Frontal cortex (tissue), 4 donors: ENCODE data around the gene ZMYND8. TPM values are rescaled to one million over a fixed set of nuclear protein-coding genes. Genes with fewer than 3 reads are reported as not detected.
A peak's percentile ranks its signal among the peaks of the same experiment; 100 is the strongest.
"Not testable (repeated sequence)": the region's sequence is repeated elsewhere in the genome, so short reads cannot be mapped to it uniquely, and the experiment has no call there.

Experiments used
- DNase-seq, 2 donors: peaks; one replicate each; pipeline ENCODE4 v3.0.0; 2012; ENCODE audit warnings: low spot score in 2 of 2
- FAIRE-seq: peaks from 2 replicates; lab custom pipeline; 2012; peaks lifted over from hg19 to GRCh38; lab: Jason Lieb, UNC
- total RNA-seq: library from RNA; depleted of rRNA; stranded (reverse); fragments of >200 nt; gene quantifications from one replicate; pipeline ENCODE4 v1.2.3, GENCODE V29; 2014
- donor health status: control.
- donor health status: control.
- donor health status: control.

ZMYND8 gene
- total RNA-seq, 1 donor from 2014 or later: 36.7 TPM

DNA sequence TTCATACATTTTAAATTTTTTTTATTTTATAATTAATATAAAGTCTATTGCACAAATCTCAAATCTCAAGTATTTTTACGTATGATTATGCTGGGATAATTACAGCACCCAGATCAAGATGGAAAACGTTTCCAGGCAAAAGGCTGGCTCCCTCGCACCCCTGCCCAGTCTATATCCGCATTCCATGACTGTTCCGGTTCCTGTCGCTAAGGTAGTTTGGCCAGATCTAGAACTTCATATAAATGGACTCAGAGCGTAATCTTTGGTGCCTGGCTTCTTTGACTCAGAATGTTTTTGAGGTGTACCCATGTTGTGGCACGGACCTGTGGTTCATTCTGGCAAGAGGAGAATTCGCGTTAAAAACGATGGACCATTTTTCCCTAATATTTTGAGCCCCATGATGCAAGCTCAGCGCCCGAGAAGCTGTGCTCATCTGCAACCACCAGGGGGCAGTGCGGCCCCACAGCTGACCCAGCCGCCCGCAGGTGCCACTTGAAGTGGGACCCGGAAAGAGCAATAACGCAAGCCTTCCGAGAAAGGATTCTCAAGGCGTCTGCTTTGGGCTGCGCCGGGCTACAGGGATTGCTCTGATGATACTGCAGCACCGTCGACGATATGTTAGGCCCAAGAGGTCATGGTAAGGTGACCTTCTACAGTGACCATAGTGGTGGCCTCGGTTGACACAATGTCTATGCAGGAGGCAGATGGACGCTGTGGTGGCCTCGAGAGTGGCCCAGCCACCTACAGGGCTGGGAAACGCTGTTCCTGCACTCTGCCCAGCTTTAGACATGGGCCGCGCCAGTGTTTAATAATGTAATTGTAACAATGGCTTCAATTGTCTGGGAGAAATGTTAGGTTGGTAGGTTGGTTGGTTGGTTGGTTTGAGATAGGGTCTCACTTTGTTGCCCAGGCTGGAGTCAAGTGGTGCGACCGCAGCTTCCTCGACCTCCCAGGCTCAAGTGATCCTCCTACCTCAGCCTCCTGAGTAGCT, 160.1 kb downstream of the ZMYND8 start:
- FAIRE-seq (no peak), DNase-seq (peak; percentile 44 to 70)

- DNase-seq (no peak), FAIRE-seq (no peak)
Observed at GRCh38 chr20:47195573-47195972, 160.9 kb downstream of the ZMYND8 start.

DNA sequence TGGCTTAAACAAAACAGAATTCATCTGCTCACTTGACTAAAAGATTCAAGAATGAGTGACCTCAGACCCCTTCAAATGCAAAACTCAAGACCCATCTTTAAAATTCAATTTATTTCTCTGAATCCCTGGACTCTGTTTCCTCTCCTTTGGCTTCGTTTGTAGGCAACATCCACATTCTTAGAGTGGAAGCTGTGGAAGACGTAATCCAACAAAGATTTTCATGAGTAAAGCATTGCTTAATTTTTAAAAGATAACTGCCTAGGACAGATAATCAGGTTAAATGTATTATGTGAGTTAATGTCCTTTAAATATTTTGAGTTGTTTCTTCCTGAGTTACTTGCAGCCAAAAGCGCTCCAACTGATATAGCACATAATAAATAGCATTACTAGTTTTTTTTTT, 164.5 kb downstream of the ZMYND8 start:
- no peak for FAIRE-seq

GRCh38 chr20:47191074-47191673, 165.3 kb downstream of the ZMYND8 start:
- no peak for FAIRE-seq
- no peak for DNase-seq

More for the DNA sequence above, 164.5 kb downstream of the ZMYND8 start:
- DNase-seq: no peak

- DNase-seq (no peak), FAIRE-seq (no peak)
Observed at GRCh38 chr20:47189060-47189459, 167.4 kb downstream of the ZMYND8 start.

- no peak for FAIRE-seq
- DNase-seq: no peak
Observed at GRCh38 chr20:47188540-47188939, 168.0 kb downstream of the ZMYND8 start.

DNA sequence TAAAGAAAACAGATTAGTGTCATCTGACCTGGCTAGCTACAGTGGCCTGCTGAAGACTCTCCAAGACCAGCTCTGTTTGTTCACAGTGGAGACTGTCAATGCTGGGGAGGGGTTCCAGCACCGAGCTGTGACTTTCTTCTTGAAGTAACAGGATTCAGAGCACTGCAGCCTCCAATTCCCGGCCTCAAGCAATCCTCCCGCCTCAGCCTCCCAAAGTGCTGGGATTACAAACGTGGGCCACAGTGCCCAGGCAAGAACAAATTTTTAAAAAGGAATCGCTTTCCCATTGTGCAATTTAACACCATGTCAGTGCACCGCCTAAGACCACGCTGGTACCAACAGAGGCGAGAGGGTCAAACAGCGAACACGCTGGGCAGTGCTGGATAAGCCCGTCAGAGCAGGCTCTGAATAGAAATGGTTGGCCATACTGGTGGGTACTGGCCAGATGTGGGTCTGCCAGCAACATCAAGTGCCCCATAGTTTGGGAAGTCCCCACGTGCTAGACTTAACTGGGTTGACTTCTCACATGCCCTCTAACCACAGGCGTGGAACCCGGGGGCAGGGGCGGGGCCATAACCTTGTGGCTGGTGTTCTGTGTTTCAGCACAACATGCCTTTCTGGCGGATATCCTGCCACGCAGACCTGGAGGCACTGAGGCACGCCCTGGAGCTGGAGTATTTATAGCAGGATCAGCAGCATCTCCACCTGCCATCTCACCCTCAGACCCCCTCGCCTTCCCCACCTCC, 168.9 kb downstream of the ZMYND8 start:
- DNase-seq (no peak), FAIRE-seq (no peak)

DNA sequence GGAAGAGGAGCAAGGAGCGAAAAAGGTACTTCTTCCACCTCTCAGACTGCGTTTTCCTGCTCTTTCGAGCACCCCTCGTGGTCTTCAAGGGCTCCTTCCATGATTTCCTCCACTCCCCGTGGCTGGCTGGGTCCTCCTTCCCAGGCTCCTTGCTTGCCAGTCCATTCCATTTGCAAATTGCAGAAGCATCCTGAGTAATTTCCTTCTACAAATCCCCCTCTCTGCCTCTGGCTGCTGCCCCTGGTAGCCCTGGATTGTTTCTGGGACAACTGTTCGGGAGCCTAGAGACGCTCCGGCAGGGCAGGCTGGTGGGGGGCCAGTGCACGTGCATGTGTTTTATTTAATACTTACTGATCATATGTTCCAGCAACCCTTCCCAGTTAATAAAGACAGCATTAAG, 173.1 kb downstream of the ZMYND8 start:
- FAIRE-seq: no peak
- DNase-seq: no peak

DNA sequence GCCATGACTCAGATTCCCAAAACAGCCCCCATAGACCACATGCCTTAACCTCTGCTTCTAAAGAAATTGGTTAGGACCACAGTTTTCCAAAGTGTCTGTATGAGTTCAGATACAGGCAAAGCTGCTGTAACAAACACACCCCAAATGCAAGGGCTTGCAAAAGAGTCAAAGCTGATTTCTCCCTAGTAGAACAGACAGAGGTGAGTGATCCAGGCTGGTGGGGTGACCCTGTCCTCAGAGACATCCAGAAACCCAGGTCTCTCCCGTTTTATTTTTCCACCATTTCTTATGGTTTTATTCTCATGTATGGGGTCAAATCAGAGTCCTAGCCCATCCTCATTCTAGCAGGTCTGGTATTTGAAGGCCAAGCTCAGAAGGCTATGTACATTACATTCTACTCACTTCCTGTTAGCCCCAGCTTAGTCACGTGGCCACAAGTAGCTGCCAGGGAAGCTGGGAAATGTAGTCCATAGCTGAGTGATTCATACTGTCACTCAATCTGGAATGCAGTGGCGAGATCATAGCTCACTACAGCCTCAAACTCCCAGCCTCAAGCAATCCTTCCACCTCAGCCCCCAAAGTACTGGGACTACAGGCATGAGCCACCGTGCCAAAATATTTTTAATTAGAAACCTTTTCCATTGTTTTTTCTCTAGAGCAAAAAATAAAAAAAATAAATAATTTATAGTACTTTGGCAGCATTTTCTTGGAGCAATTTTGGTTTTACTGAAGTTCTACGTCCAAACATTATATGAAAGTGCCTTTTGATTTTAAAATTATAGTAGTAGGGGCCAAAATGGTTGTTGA, 175.2 kb downstream of the ZMYND8 start:
- no peak for FAIRE-seq
- DNase-seq: no peak

- DNase-seq: no peak
- no peak for FAIRE-seq
Observed at GRCh38 chr20:47179267-47179666, 177.2 kb downstream of the ZMYND8 start.

DNA sequence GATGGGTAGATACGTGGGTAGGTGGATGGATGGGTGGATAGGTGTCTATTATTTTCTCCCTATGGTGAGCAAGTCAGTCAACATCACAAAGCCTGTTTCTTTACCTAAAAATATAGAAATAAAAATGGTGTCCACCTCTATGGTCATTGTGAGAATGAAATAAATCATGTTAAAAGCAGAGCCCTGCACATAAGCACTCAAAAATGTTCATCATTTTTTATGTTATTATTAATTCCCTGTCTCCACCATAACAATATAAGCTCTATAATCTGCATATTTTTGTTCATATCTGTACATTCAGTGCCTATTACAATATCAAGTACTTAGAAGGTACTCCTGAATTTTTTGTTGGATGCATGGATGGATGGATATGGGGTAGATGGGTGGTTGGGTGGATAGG, 177.6 kb downstream of the ZMYND8 start:
- FAIRE-seq: no peak

DNA sequence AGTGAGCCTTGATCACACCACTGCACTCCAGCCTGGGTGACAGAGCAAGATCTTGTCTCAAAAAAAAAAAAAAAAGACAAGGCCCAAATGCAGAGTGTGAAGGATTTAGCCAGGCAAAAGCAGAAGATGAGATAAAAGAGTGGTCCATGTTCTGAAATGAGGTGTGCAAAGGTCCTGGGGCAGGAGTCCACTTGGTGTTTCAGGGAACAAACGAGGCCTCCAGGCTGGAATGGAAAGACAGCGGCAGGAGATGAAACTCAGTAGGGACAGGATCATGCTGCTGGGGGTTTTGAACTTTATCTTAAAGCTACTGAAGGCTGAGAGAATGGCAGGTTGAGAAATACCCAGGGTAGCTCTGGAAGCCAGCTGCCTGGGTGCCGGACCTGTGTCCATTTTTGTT, 178.2 kb downstream of the ZMYND8 start:
- no peak for FAIRE-seq
- no peak for DNase-seq

More for the DNA sequence above, 177.6 kb downstream of the ZMYND8 start:
- DNase-seq: no peak

GRCh38 chr20:47176217-47176616, 180.3 kb downstream of the ZMYND8 start:
- not testable (repeated sequence) for FAIRE-seq, DNase-seq

DNA sequence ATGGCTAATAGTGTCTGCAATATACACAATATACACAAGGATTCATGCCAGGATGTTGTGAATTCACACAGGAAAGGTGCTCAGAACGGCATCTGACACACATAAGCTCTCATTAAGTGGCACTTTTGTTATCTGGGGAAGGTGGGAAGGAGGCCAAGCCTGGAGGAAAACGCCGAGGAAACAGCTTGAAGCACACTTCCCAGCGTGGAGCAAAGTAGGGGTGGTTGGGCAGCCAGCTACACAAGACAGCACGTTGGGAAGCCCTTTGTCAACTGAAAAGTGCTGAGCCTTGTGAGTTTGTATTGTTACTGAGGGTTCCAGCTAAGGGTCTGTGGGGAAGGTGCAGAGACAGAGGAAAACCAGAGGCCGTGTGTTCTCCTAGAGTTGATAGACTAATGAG, 181.0 kb downstream of the ZMYND8 start:
- no peak for DNase-seq
- FAIRE-seq: no peak

DNA sequence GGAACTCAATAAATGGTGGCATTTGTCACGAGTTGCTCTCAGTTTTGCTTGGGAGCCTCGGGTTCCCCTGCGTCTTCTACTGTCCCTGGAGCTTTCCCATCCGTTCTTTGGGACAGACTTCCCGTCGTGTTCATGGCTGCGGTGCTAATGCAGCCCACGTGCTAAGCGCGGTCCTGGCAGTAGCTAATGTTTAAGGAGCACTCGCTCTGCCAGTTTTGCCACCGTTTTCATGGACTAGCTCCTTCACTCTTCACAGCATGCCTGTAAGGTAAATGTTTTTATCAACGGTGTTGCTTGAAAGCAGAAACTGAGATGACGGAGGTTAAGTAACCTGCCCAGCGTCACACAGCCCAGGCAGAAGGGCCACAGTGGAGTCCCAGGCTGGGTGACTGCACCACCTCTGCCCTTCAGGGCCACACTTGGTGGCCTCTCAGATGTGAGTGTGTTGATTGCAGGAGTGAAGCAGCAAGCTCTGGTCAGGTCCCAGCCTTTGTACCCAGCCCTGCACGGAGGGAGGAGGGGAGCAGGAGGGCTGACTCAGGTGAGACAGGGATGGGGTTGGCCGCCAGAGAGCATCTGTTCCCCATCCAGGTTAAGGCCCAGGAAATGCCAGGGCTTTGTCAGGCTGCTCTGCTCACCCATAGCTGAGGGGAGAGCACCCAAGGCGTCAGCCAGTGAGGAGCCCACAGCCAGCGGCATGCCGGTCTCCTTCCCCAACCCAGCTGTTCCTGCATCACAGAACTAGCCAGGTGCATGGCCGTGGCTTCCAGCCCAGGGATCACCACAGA, 181.8 kb downstream of the ZMYND8 start:
- FAIRE-seq (no peak), DNase-seq (no peak)

DNA sequence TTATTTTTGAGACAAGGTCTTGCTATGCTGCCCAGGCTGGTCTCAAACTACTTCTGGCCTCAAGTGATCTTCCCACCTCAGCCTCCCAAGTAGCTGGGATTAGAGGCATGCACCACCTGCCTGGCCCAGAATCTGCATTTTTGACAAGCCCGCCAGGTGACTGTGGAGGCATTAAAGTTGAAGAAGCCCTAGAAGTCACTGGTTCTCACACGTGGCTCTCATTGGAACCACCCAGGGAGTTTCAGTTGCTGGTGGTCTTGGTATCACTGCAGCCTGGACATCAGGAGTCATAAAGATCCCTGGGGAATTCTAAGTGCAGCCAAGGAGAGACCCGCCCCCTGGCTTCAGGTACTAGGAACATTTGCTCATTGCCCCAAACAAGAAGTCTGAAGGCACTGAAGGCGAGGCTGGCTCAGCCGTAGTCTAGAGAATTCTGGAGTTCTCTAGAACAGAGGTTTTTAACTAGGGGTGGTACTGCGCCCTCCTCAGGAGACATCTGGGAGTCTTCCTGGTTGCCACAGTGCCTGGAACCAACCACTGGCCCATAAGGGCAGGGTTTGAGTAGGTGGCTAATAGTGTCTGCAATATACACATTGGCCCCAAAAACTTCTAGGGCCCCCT, 182.8 kb downstream of the ZMYND8 start:
- DNase-seq (no peak), FAIRE-seq (no peak)

DNA sequence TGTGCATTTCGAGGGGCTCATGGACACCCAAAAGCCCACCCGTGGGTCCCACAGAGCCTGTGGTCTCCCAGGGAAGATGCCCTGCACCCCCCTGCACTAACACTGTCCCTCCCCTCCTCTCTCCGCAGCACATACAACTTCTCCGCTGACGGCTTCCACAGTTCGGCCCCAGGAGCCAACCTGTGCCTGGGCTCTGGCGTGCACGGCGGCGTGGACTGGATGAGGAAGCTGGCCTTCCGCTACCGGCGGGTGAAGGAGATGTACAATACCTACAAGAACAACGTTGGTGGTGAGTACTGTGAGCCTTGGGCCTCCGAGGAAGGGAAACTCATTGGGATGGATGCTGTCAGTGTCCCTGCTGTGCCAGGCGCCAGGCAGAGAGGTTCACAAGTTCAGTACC, 183.9 kb downstream of the ZMYND8 start:
- FAIRE-seq (no peak), DNase-seq (no peak)

- FAIRE-seq (no peak), DNase-seq (no peak)
Observed at GRCh38 chr20:47167846-47168245, 188.7 kb downstream of the ZMYND8 start.
